ENCODE measurements around the gene MANBA. TPM values are rescaled to one million over a fixed set of nuclear protein-coding genes. Genes with fewer than 3 reads are reported as not detected.
A peak's percentile ranks its signal among the peaks of the same experiment; 100 is the strongest.

Gene MANBA
- total RNA-seq, 1 donor from 2014 or later = 48.9 TPM

- H3K4me1 Mint-ChIP-seq (ENCODE audit: low read depth) = no peaks in the 10 kb centered on the region
- DNase-seq (ENCODE audit: low spot score, unreplicated experiment) = no peak
- TF ChIP-seq CTCF (IDR thresholded peaks at IDR 0.05; ENCODE audit: unreplicated experiment) = no peak
- no peak overlapping the region for H3K4me3 Mint-ChIP-seq (ENCODE audit: low read depth)
- no peak overlapping the region for H3K27ac Mint-ChIP-seq
- H3K9me3 Mint-ChIP-seq (ENCODE audit: low read depth) = no peaks in the 10 kb centered on the region
- H3K27me3 Mint-ChIP-seq = no peaks in the 10 kb centered on the region
- H3K36me3 Mint-ChIP-seq (ENCODE audit: insufficient read depth) = peaks cover 4% of the 10 kb centered on the region
Observed at GRCh38 chr4:102687373-102687981, 73.3 kb downstream of the MANBA start.

- Mint-ChIP-seq H3K4me1 (ENCODE audit: low read depth) (peaks cover under 1% of the 10 kb centered on the region), H3K27me3 (no peaks in the 10 kb centered on the region), H3K36me3 (ENCODE audit: insufficient read depth) (peaks cover 7% of the 10 kb centered on the region), H3K4me3 (ENCODE audit: low read depth) (no peak overlapping the region), H3K27ac (no peak overlapping the region), H3K9me3 (ENCODE audit: low read depth) (no peaks in the 10 kb centered on the region)
- TF ChIP-seq CTCF (IDR thresholded peaks at IDR 0.05; ENCODE audit: unreplicated experiment) = no peak
- no peak for DNase-seq (ENCODE audit: low spot score, unreplicated experiment)
Observed at GRCh38 chr4:102685768-102686167, 75.0 kb downstream of the MANBA start.

- H3K9me3 Mint-ChIP-seq (ENCODE audit: low read depth) = no peaks in the 10 kb centered on the region
- no peak for DNase-seq (ENCODE audit: low spot score, unreplicated experiment)
- no peaks in the 10 kb centered on the region for H3K27me3 Mint-ChIP-seq
- H3K27ac Mint-ChIP-seq = no peak overlapping the region
- H3K36me3 Mint-ChIP-seq (ENCODE audit: insufficient read depth) = peaks cover 5% of the 10 kb centered on the region
- peaks cover 11% of the 10 kb centered on the region for H3K4me1 Mint-ChIP-seq (ENCODE audit: low read depth)
- no peak for TF ChIP-seq CTCF (IDR thresholded peaks at IDR 0.05; ENCODE audit: unreplicated experiment)
- no peak overlapping the region for H3K4me3 Mint-ChIP-seq (ENCODE audit: low read depth)
Observed at GRCh38 chr4:102684610-102685052, 76.1 kb downstream of the MANBA start.

GRCh38 chr4:102683881-102684609, 76.7 kb downstream of the MANBA start:
- no peak overlapping the region for H3K27ac Mint-ChIP-seq
- no peak for TF ChIP-seq CTCF (IDR thresholded peaks at IDR 0.05; ENCODE audit: unreplicated experiment)
- H3K9me3 Mint-ChIP-seq (ENCODE audit: low read depth) = no peaks in the 10 kb centered on the region
- H3K4me3 Mint-ChIP-seq (ENCODE audit: low read depth) = no peak overlapping the region
- H3K36me3 Mint-ChIP-seq (ENCODE audit: insufficient read depth) = peaks cover 4% of the 10 kb centered on the region
- DNase-seq (ENCODE audit: low spot score, unreplicated experiment) = no peak
- no peaks in the 10 kb centered on the region for H3K27me3 Mint-ChIP-seq
- H3K4me1 Mint-ChIP-seq (ENCODE audit: low read depth) = peaks cover 15% of the 10 kb centered on the region

GRCh38 chr4:102678695-102679335, 82.0 kb downstream of the MANBA start:
- Mint-ChIP-seq H3K27me3 (no peaks in the 10 kb centered on the region), H3K9me3 (ENCODE audit: low read depth) (no peaks in the 10 kb centered on the region), H3K27ac (peak overlapping the region; percentile 59), H3K4me3 (ENCODE audit: low read depth) (no peak overlapping the region), H3K4me1 (ENCODE audit: low read depth) (peaks cover 24% of the 10 kb centered on the region), H3K36me3 (ENCODE audit: insufficient read depth) (peaks cover 6% of the 10 kb centered on the region)
- no peak for DNase-seq (ENCODE audit: low spot score, unreplicated experiment)
- no peak for TF ChIP-seq CTCF (IDR thresholded peaks at IDR 0.05; ENCODE audit: unreplicated experiment)
